ENCODE data around the gene LIG1. TPM values are rescaled to one million over a fixed set of nuclear protein-coding genes. Genes with fewer than 3 reads are reported as not detected.

LIG1 gene
- polyA plus RNA-seq, 3 donors: 2.5 to 11.3 (median 3.6) TPM

GRCh38 chr19:48176226-48176625, 6.1 kb upstream of the LIG1 start:
- H3K4me1 ChIP-seq (ENCODE audit: control insufficient read depth in 1 of 2, insufficient read depth in 2 of 2, low read length in 2 of 2): peaks cover 3 to 4% of the 10 kb centered on the region in 2 donors
- peaks cover 28 to 34% of the 10 kb centered on the region in 2 donors for H3K36me3 Mint-ChIP-seq
- 100% methylated on average over 1 of the region's 3 CpGs for WGBS (ENCODE audit: insufficient coverage)
- H2AFZ ChIP-seq (ENCODE audit: insufficient read depth, low read depth, low read length, poor library complexity, severe bottlenecking): no peak overlapping the region
- H3K9me3 ChIP-seq (replicated peaks in 1 of 2; ENCODE audit: control insufficient read depth in 1 of 2, insufficient read depth in 1 of 2, low read length in 2 of 2): peaks cover 2% of the 10 kb centered on the region in 2 donors
- no peak overlapping the region for H3K9ac ChIP-seq (ENCODE audit: insufficient read depth, low read length, poor library complexity, severe bottlenecking)
- no peaks in the 10 kb centered on the region for H3K27me3 ChIP-seq (ENCODE audit: control insufficient read depth in 2 of 2, insufficient read depth in 2 of 2, low read length in 2 of 2)
- H3K4me2 ChIP-seq (replicated peaks; ENCODE audit: extremely low read depth, low read length, poor library complexity, severe bottlenecking): no peak overlapping the region
- TF ChIP-seq CTCF (IDR thresholded peaks at IDR 0.05): no peak
- intact Hi-C loops (cut with micrococcal nuclease): no loop called here
- no peak for DNase-seq
- H3K27ac ChIP-seq (ENCODE audit: low read depth in 1 of 2, low read length in 2 of 2): no peak overlapping the region
- peaks cover 4 to 9% (median 7%) of the 10 kb centered on the region in 7 donors for H3K9me3 Mint-ChIP-seq
- H3K4me1 Mint-ChIP-seq: peaks cover 21% of the 10 kb centered on the region
- H3K4me3 Mint-ChIP-seq: peak overlapping the region in 1 of 2 donors; percentile 10
- H4K20me1 ChIP-seq (ENCODE audit: insufficient read depth, low read length): no peaks in the 10 kb centered on the region
- H3K27ac Mint-ChIP-seq: peak overlapping the region in 2 of 7 donors; percentile 33 to 52
- peaks cover 6% of the 10 kb centered on the region for H3K79me2 ChIP-seq (ENCODE audit: insufficient read depth, low read length)
- H3K27me3 Mint-ChIP-seq (ENCODE audit: low read depth in 3 of 3): peaks cover 0 to 2% (median 1%) of the 10 kb centered on the region in 3 donors
- H3K36me3 ChIP-seq (replicated peaks in 1 of 2; ENCODE audit: control insufficient read depth in 1 of 2, insufficient read depth in 2 of 2, low read length in 2 of 2): peaks cover 11 to 34% of the 10 kb centered on the region in 2 donors
- H3K4me3 ChIP-seq (replicated peaks in 1 of 3; ENCODE audit: low read depth in 2 of 3, low read length in 3 of 3): no peak overlapping the region

GRCh38 chr19:48175578-48175977, 5.4 kb upstream of the LIG1 start:
- peaks cover 26 to 30% of the 10 kb centered on the region in 2 donors for H3K36me3 Mint-ChIP-seq
- no peak for DNase-seq
- TF ChIP-seq CTCF (IDR thresholded peaks at IDR 0.05): no peak
- 85% methylated on average over 8 of the region's 10 CpGs for WGBS (ENCODE audit: insufficient coverage)
- peaks cover 0 to 2% (median 1%) of the 10 kb centered on the region in 3 donors for H3K27me3 Mint-ChIP-seq (ENCODE audit: low read depth in 3 of 3)
- peak overlapping the region in 1 of 2 donors; percentile 45 for H3K27ac ChIP-seq (ENCODE audit: low read depth in 1 of 2, low read length in 2 of 2)
- H3K9me3 Mint-ChIP-seq: peaks cover 0 to 5% (median 3%) of the 10 kb centered on the region in 7 donors
- no peaks in the 10 kb centered on the region for H4K20me1 ChIP-seq (ENCODE audit: insufficient read depth, low read length)
- peak overlapping the region in 6 of 7 donors; percentile 6 to 69 (median 30) for H3K27ac Mint-ChIP-seq
- H3K4me3 Mint-ChIP-seq: no peak overlapping the region
- H3K4me3 ChIP-seq (replicated peaks in 1 of 3; ENCODE audit: low read depth in 2 of 3, low read length in 3 of 3): no peak overlapping the region
- H3K27me3 ChIP-seq (ENCODE audit: control insufficient read depth in 2 of 2, insufficient read depth in 2 of 2, low read length in 2 of 2): no peaks in the 10 kb centered on the region
- intact Hi-C loops (cut with micrococcal nuclease): no loop called here
- peaks cover 11 to 31% of the 10 kb centered on the region in 2 donors for H3K36me3 ChIP-seq (replicated peaks in 1 of 2; ENCODE audit: control insufficient read depth in 1 of 2, insufficient read depth in 2 of 2, low read length in 2 of 2)
- H3K4me1 Mint-ChIP-seq: peaks cover 26% of the 10 kb centered on the region
- H3K4me2 ChIP-seq (replicated peaks; ENCODE audit: extremely low read depth, low read length, poor library complexity, severe bottlenecking): no peak overlapping the region
- no peak overlapping the region for H3K9ac ChIP-seq (ENCODE audit: insufficient read depth, low read length, poor library complexity, severe bottlenecking)
- H3K79me2 ChIP-seq (ENCODE audit: insufficient read depth, low read length): peaks cover 12% of the 10 kb centered on the region
- H3K4me1 ChIP-seq (ENCODE audit: control insufficient read depth in 1 of 2, insufficient read depth in 2 of 2, low read length in 2 of 2): peaks cover 8 to 10% of the 10 kb centered on the region in 2 donors
- H2AFZ ChIP-seq (ENCODE audit: insufficient read depth, low read depth, low read length, poor library complexity, severe bottlenecking): no peak overlapping the region
- no peaks in the 10 kb centered on the region for H3K9me3 ChIP-seq (replicated peaks in 1 of 2; ENCODE audit: control insufficient read depth in 1 of 2, insufficient read depth in 1 of 2, low read length in 2 of 2)
